ENCODE results near the gene CLDN19. TPM values are rescaled to one million over a fixed set of nuclear protein-coding genes. Genes with fewer than 3 reads are reported as not detected.

CLDN19 gene
- total and polyA plus RNA-seq, 2 donors (not counting 1 experiment from before 2014, with no cell fraction given), result 0.03 TPM; not detected in 1

DNA sequence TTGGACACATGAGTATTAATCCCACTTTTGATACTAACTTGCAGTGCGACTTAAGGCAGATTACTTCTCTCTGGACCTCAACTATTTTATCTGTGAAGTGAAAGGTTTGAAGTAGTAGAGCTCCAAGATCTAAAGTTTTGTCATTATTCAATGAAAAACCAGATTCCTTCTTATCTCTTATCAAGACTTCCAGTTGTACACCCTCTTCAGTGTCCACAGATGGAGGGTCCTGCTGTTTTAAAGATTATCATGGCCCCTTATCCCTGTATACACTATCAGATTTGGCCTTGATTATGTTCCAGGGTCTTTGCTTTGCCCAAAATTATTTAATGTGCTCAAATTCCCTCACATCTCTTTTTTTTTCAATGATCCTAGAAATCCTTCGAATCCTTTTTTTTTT lies 28.1 kb upstream of the CLDN19 start:
- WGBS (ENCODE audit: insufficient coverage), result no CpG with 5 or more reads among the region's 2 CpGs
- Histone ChIP-seq H3K79me2 (ENCODE audit: control insufficient read depth, insufficient read depth, low read length) (peaks cover 86% of the 10 kb centered on the region), H2AFZ (ENCODE audit: insufficient read depth, low read depth, low read length, poor library complexity, severe bottlenecking) (peak overlapping the region; percentile 92), H3K27me3 (replicated peaks in 1 of 4; ENCODE audit: control extremely low read depth in 1 of 4, control insufficient read depth in 3 of 4, insufficient read depth in 4 of 4, low read length in 3 of 4) (no peaks in the 10 kb centered on the region), H3K4me3 (ENCODE audit: control extremely low read depth in 1 of 5, extremely low read depth in 1 of 5, insufficient read depth in 1 of 5, low read depth in 2 of 5, low read length in 4 of 5) (peak overlapping the region in 4 of 5 experiments; percentile 71 to 92 (median 78)), H3K36me3 (replicated peaks in 1 of 2; ENCODE audit: control extremely low read depth in 1 of 2, control insufficient read depth in 1 of 2, extremely low read depth in 1 of 2, insufficient read depth in 2 of 2, low read length in 1 of 2) (peaks cover 3 to 5% of the 10 kb centered on the region in 2 experiments), H3K9me3 (ENCODE audit: control extremely low read depth in 1 of 3, control insufficient read depth in 2 of 3, insufficient read depth in 1 of 3, low read length in 2 of 3) (no peaks in the 10 kb centered on the region), H3K27ac (ENCODE audit: low read length in 2 of 2) (no peak overlapping the region), H4K20me1 (ENCODE audit: control insufficient read depth, insufficient read depth, low read length, poor library complexity, severe bottlenecking) (peaks cover 9% of the 10 kb centered on the region), H3K4me1 (ENCODE audit: control insufficient read depth in 2 of 2, insufficient read depth in 2 of 2, low read length in 2 of 2) (peaks cover 25 to 27% of the 10 kb centered on the region in 2 donors), H3K4me2 (replicated peaks; ENCODE audit: low read depth, low read length, poor library complexity, severe bottlenecking) (peak overlapping the region; percentile 84), H3K9ac (ENCODE audit: low read length) (peak overlapping the region; percentile 80)
- TF ChIP-seq EZH2 (IDR thresholded peaks at IDR 0.05; ENCODE audit: borderline replicate concordance, insufficient read depth, low read depth, low read length, poor library complexity, severe bottlenecking), result no peak
- TF ChIP-seq, protein P1, sequence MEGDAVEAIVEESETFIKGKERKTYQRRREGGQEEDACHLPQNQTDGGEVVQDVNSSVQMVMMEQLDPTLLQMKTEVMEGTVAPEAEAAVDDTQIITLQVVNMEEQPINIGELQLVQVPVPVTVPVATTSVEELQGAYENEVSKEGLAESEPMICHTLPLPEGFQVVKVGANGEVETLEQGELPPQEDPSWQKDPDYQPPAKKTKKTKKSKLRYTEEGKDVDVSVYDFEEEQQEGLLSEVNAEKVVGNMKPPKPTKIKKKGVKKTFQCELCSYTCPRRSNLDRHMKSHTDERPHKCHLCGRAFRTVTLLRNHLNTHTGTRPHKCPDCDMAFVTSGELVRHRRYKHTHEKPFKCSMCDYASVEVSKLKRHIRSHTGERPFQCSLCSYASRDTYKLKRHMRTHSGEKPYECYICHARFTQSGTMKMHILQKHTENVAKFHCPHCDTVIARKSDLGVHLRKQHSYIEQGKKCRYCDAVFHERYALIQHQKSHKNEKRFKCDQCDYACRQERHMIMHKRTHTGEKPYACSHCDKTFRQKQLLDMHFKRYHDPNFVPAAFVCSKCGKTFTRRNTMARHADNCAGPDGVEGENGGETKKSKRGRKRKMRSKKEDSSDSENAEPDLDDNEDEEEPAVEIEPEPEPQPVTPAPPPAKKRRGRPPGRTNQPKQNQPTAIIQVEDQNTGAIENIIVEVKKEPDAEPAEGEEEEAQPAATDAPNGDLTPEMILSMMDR (IDR thresholded peaks at IDR 0.05), result no peak
- ATAC-seq (ENCODE audit: low read depth), result no peak
- DNase-seq, result no peak
- Mint-ChIP-seq H3K27ac (no peak overlapping the region), H3K4me3 (no peak overlapping the region), H3K9me3 (ENCODE audit: insufficient read depth) (no peaks in the 10 kb centered on the region), H3K27me3 (no peaks in the 10 kb centered on the region), H3K4me1 (peaks cover 24% of the 10 kb centered on the region)
- ChIA-PET CTCF (interaction anchor here (0.9 to 3.0 kb wide), 5 partner anchors 10 to 306 kb away, joined by 3 to 16 read pairs (median 4); no protein-coding TSS in a partner anchor), POLR2A (interaction anchor here (0.9 to 2.0 kb wide), 2 partner anchors 49 to 157 kb away, joined by 3 to 5 read pairs; no protein-coding TSS in a partner anchor)
- intact Hi-C loops (cut with micrococcal nuclease), result loop anchor here (5.0 to 10.0 kb wide), 3 partner anchors 599 to 1264 kb away; partner anchors contain the start of genes ELOVL1, IPO13 and SLC6A9

DNA sequence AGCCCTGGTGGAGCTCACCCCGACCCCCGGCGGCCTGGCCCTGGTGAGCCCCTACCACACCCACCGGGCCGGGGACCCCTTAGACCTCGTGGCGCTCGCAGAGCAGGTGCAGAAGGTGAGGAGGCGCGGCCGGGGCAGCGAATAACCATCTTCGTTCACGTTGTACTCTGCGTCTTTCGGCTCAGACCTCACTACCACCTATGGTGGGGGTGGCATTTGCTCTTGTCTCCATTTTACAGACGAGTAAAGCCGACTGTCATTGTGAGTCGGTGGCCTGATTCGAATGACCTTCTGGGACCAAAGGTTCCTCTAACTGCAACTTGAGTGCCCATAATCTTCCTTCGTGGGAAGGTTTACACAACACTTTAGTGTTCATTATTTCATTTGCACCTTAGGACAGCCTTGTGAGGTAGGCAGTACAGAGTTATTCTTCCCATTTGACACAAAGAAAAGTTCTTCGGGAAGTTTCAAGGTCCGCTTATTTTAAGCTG lies 27.5 kb upstream of the CLDN19 start:
- Histone ChIP-seq H3K27ac (ENCODE audit: low read length in 2 of 2) (peak overlapping the region; percentile 53 to 83), H3K9me3 (ENCODE audit: control extremely low read depth in 1 of 3, control insufficient read depth in 2 of 3, insufficient read depth in 1 of 3, low read length in 2 of 3) (no peaks in the 10 kb centered on the region), H2AFZ (ENCODE audit: insufficient read depth, low read depth, low read length, poor library complexity, severe bottlenecking) (peak overlapping the region; percentile 92), H3K4me2 (replicated peaks; ENCODE audit: low read depth, low read length, poor library complexity, severe bottlenecking) (peak overlapping the region; percentile 84), H3K27me3 (replicated peaks in 1 of 4; ENCODE audit: control extremely low read depth in 1 of 4, control insufficient read depth in 3 of 4, insufficient read depth in 4 of 4, low read length in 3 of 4) (no peaks in the 10 kb centered on the region), H3K4me3 (ENCODE audit: control extremely low read depth in 1 of 5, extremely low read depth in 1 of 5, insufficient read depth in 1 of 5, low read depth in 2 of 5, low read length in 4 of 5) (peak overlapping the region; percentile 71 to 92 (median 76)), H3K9ac (ENCODE audit: low read length) (peak overlapping the region; percentile 80), H3K4me1 (ENCODE audit: control insufficient read depth in 2 of 2, insufficient read depth in 2 of 2, low read length in 2 of 2) (peaks cover 27% of the 10 kb centered on the region in 2 donors), H4K20me1 (ENCODE audit: control insufficient read depth, insufficient read depth, low read length, poor library complexity, severe bottlenecking) (peaks cover 3% of the 10 kb centered on the region), H3K79me2 (ENCODE audit: control insufficient read depth, insufficient read depth, low read length) (peaks cover 90% of the 10 kb centered on the region), H3K36me3 (replicated peaks in 1 of 2; ENCODE audit: control extremely low read depth in 1 of 2, control insufficient read depth in 1 of 2, extremely low read depth in 1 of 2, insufficient read depth in 2 of 2, low read length in 1 of 2) (peaks cover 0 to 2% of the 10 kb centered on the region in 2 experiments)
- Mint-ChIP-seq H3K4me3 (no peak overlapping the region), H3K27ac (peak overlapping the region; percentile 98), H3K9me3 (ENCODE audit: insufficient read depth) (no peaks in the 10 kb centered on the region), H3K4me1 (peaks cover 21% of the 10 kb centered on the region), H3K27me3 (no peaks in the 10 kb centered on the region)
- TF ChIP-seq, protein P1 (IDR thresholded peaks at IDR 0.05), result no peak
- no peak for TF ChIP-seq EZH2 (IDR thresholded peaks at IDR 0.05; ENCODE audit: borderline replicate concordance, insufficient read depth, low read depth, low read length, poor library complexity, severe bottlenecking)
- ChIA-PET CTCF (interaction anchor here (0.8 to 3.0 kb wide), 14 partner anchors 10 to 308 kb away, joined by 3 to 27 read pairs (median 4); partner anchors contain the start of genes PPIH, YBX1 and ZNF691), POLR2A (interaction anchor here (0.7 to 2.3 kb wide), 9 partner anchors 11 to 621 kb away, joined by 3 to 22 read pairs (median 3); partner anchors contain the start of genes CCDC30, ELOVL1, MED8 and PPIH)
- no peak for DNase-seq
- ATAC-seq (ENCODE audit: low read depth), result no peak
- 0% methylated on average over 5 of the region's 23 CpGs for WGBS (ENCODE audit: insufficient coverage)
- intact Hi-C loops (cut with micrococcal nuclease), result loop anchor here (1.0 to 10.0 kb wide), 12 partner anchors 50 to 1265 kb away; partner anchors contain the start of genes CFAP57, EBNA1BP2, ELOVL1 and ERMAP

All from B cell (primary cell).